Measurements from ENCODE around the gene ATP8B3.

GRCh38 chr19:1855040-1855827, 43.2 kb upstream of the ATP8B3 start:
- no peak for TF ChIP-seq MAX (IDR thresholded peaks at IDR 0.05)
- no peak for TF ChIP-seq REST (IDR thresholded peaks at IDR 0.05; ENCODE audit: low read depth)
- no peak for TF ChIP-seq TEAD4 (IDR thresholded peaks at IDR 0.05)
- no peak for TF ChIP-seq EP300 (IDR thresholded peaks at IDR 0.05; ENCODE audit: borderline replicate concordance)
- no peak for TF ChIP-seq RAD21 (IDR thresholded peaks at IDR 0.05; ENCODE audit: low read depth)
- TF ChIP-seq EGR1 (IDR thresholded peaks at IDR 0.05), result no peak
- TF ChIP-seq CREB1 (IDR thresholded peaks at IDR 0.05; ENCODE audit: low read depth), result no peak

Data from Ishikawa (cell line).